Muscle of arm (tissue), 12 donors: ENCODE results near the gene CHMP1B. TPM values are rescaled to one million over a fixed set of nuclear protein-coding genes. Genes with fewer than 3 reads are reported as not detected.

Source experiments
- DNase-seq: peaks from one replicate; pipeline ENCODE4 v3.0.0-alpha.2; 2013
- polyA plus RNA-seq, 12 donors: library from polyadenylated mRNA; unstranded; fragments of 120-200 nt; gene quantifications; one replicate each; pipeline ENCODE4 v1.2.1, GENCODE V29; 2013; ENCODE audit not compliant: insufficient read length in 12 of 12

The CHMP1B gene
- polyA plus RNA-seq, 12 donors = 21.9 to 30.5 (median 23.0) TPM; not detected in 1

DNA sequence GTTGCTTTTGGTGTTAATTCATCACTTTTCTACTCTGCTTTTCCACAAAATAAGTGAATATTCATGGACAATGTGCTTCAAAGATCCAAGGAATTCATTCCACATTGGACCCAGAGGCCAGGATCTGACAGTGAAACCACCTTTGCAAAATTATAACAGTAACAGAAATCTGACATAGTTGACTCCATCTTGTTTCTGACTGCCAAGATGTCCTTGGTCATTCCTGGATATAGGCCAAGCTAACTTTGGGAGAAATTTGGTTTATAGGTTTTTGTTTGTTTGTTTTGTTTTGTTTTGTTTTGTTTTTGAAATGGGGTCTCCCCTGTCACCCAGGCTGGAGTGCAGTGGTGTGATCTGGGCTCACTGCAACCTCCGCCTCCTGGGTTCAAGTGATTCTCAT, 46.6 kb downstream of the CHMP1B start:
- no peak for DNase-seq

DNA sequence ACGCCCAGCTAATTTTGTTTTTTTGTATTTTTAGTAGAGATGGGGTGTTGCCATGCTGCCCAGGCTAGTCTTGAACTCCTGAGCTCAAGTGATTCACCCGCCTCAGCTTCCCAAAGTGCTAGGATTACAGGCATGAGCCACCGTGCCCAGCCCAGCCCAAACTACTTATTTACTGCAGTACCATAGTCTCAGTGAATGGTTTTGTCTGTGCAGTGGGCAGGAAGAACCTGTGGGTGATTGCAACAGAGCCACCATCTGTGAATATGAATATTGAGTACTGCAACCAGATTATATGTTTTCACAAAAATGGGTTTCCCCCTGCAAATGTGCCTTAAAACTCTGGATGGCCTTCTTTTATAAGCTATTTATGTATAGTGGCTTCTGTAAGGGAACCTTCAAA, 47.9 kb downstream of the CHMP1B start:
- DNase-seq = no peak

DNA sequence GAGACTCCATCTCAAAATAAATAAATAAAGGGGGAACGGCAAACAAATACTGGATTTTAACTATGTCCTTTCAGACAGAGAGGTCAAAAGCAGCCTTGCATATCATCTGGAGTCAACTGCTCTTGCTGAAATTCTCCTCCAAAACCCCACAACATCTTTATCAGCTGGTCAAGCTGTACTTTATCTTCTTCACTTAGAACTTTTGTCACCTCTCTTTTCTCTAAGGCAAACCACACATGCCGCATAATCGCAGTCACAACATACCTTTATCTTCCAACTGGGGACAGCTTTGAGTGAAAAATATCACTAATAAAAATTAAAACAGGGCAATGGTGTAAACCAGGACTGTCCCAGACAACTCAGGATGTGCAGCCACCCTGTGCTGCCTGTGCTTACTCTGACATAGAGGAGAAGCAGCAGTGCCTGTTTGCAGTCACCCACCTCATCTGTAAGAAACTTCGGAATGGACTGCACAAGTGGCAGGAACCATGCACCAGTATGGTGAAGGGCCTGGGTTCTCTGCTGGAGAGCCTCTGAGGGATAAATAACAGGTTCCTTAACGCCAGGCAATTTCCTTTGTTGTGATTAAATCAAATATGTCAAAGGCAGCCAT, 50.7 kb downstream of the CHMP1B start:
- DNase-seq = no peak

GRCh38 chr18:11902522-11903292, 51.5 kb downstream of the CHMP1B start:
- no peak for DNase-seq

Other genes with a start within 250 kb of the CHMP1B start
- not detected for gene SLC35G4, start 241.8 kb upstream of the CHMP1B start, polyA plus RNA-seq
- gene GNAL, start 162.1 kb upstream of the CHMP1B start, polyA plus RNA-seq = 1 to 10 TPM in 11 of 12 donors, not detected in 1; 1.1 to 6.9 (median 2.1) TPM
- 10 to 100 TPM in 11 of 12 donors, not detected in 1; 20.2 to 41.0 (median 27.9) TPM for gene MPPE1, start 56.9 kb downstream of the CHMP1B start, polyA plus RNA-seq
- gene IMPA2, start 130.1 kb downstream of the CHMP1B start, polyA plus RNA-seq = 10 to 100 TPM in 11 of 12 donors, not detected in 1; 11.9 to 35.7 (median 23.1) TPM
- gene ANKRD62, start 242.4 kb downstream of the CHMP1B start, polyA plus RNA-seq = under 1 TPM in 2 of 12 donors, not detected in 10; 0.06 to 0.12 TPM